ENCODE data around the gene IFNL3. TPM values are rescaled to one million over a fixed set of nuclear protein-coding genes. Genes with fewer than 3 reads are reported as not detected.

The IFNL3 gene
- total RNA-seq, 3 donors from 2014 or later = not detected

GRCh38 chr19:39238944-39239343, 5.9 kb downstream of the IFNL3 start:
- ATAC-seq (no peak), DNase-seq (no peak)
- H3K36me3 ChIP-seq (ENCODE audit: low read depth) = no peaks in the 10 kb centered on the region
- H3K4me1 ChIP-seq (ENCODE audit: low read depth) = no peaks in the 10 kb centered on the region
- H3K4me3 ChIP-seq = no peak overlapping the region
- TF ChIP-seq, protein P1, sequence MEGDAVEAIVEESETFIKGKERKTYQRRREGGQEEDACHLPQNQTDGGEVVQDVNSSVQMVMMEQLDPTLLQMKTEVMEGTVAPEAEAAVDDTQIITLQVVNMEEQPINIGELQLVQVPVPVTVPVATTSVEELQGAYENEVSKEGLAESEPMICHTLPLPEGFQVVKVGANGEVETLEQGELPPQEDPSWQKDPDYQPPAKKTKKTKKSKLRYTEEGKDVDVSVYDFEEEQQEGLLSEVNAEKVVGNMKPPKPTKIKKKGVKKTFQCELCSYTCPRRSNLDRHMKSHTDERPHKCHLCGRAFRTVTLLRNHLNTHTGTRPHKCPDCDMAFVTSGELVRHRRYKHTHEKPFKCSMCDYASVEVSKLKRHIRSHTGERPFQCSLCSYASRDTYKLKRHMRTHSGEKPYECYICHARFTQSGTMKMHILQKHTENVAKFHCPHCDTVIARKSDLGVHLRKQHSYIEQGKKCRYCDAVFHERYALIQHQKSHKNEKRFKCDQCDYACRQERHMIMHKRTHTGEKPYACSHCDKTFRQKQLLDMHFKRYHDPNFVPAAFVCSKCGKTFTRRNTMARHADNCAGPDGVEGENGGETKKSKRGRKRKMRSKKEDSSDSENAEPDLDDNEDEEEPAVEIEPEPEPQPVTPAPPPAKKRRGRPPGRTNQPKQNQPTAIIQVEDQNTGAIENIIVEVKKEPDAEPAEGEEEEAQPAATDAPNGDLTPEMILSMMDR (IDR thresholded peaks at IDR 0.05) = no peak
- no peaks in the 10 kb centered on the region for H3K9me3 ChIP-seq
- intact Hi-C loops (cut with DNase I, micrococcal nuclease) = no loop called here

DNA sequence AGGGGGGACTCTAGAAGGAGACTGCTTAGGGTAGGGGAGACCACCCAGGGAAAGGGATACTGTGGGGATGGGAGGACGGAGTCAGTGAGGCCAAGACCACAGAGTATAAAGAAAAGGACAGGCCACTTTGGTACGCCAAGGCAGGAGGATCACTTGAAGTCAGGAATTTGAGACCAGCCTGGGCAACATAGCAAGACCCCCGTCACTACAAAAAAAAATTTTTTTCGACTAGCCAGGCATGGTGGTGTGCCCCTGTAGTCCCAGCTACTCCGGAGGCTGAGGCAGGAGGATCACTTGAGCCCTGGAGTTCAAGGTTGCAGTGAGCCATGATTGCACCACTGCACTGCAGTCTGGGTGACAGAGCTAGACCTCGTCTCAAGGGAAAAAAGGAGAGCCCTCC, 6.6 kb downstream of the IFNL3 start:
- Histone ChIP-seq H3K36me3 (ENCODE audit: low read depth) (no peaks in the 10 kb centered on the region), H3K4me3 (no peak overlapping the region), H3K4me1 (ENCODE audit: low read depth) (no peaks in the 10 kb centered on the region), H3K9me3 (no peaks in the 10 kb centered on the region)
- ATAC-seq = no peak
- TF ChIP-seq, protein P1 (IDR thresholded peaks at IDR 0.05) = no peak
- intact Hi-C loops (cut with DNase I, micrococcal nuclease) = no loop called here
- DNase-seq = no peak

DNA sequence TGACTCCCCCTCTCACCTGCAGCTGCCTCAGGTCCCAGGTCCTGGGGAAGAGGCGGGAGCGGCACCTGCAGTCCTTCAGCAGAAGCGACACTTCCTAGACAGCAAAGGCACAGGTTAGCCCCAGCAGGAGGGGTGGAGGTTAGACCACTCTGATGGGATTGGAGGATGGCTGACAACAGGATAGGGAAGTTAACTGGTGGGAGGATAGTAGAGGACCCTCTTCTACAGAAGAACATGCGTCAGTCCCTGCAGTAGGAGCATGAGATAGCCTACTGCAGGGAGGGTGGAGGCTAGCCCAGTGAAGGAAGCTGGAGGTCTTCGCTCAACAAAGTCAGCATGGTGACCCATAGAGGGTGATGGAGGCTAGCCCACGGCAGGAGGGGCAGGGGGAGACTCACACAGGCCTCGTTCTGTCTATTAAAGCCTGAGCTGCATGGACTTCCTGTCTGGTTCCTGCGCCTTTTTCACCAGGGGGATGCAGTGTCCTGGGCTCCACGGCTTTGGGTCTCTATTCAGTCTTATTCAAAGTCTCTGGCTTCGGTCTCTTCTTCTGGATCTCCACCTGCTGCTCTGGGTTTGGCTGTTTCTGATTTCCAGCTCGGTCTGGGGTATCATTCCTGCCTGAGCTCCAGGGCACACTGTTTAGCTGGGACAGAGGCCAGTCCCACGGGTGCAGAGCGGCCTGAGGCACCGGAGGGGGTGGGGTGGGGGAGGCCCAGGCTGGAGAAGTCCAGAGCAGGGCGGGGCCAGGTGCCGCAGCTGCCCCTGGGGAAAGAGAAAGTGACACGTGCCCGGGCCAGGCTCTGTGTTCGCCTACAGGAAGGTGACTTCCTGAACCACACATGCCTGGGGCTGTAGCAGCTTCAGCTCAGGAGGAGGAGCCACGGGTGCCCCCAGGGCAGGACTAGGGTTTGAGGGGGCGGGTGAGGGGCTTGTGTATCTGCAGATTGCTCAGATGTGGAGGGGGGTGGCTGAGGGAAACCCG, 7.3 kb downstream of the IFNL3 start:
- H3K9me3 ChIP-seq = no peaks in the 10 kb centered on the region
- H3K36me3 ChIP-seq (ENCODE audit: low read depth) = no peaks in the 10 kb centered on the region
- DNase-seq = peak; percentile 63 to 85 (median 75)
- intact Hi-C loops (cut with DNase I, micrococcal nuclease) = no loop called here
- H3K4me3 ChIP-seq = no peak overlapping the region
- no peaks in the 10 kb centered on the region for H3K4me1 ChIP-seq (ENCODE audit: low read depth)
- TF ChIP-seq, protein P1 (IDR thresholded peaks at IDR 0.05) = no peak
- ATAC-seq = peak; percentile 97

GRCh38 chr19:39236527-39236926, 8.3 kb downstream of the IFNL3 start:
- intact Hi-C loops (cut with DNase I, micrococcal nuclease) = no loop called here
- ATAC-seq (peak; percentile 54), DNase-seq (peak; percentile 9 to 62 (median 43))
- no peak overlapping the region for H3K4me3 ChIP-seq
- H3K9me3 ChIP-seq = no peaks in the 10 kb centered on the region
- H3K36me3 ChIP-seq (ENCODE audit: low read depth) = no peaks in the 10 kb centered on the region
- TF ChIP-seq, protein P1 (IDR thresholded peaks at IDR 0.05) = no peak
- H3K4me1 ChIP-seq (ENCODE audit: low read depth) = no peaks in the 10 kb centered on the region

- TF ChIP-seq, protein P1 (IDR thresholded peaks at IDR 0.05) = no peak
- intact Hi-C loops (cut with DNase I, micrococcal nuclease) = no loop called here
- H3K36me3 ChIP-seq (ENCODE audit: low read depth) = no peaks in the 10 kb centered on the region
Measured at GRCh38 chr19:39232708-39233107, 12.1 kb downstream of the IFNL3 start.

More at GRCh38 chr19:39232708-39233107, 12.1 kb downstream of the IFNL3 start:
- no peak for DNase-seq
- no peak for ATAC-seq
- no peak overlapping the region for H3K4me3 ChIP-seq
- H3K4me1 ChIP-seq (ENCODE audit: low read depth) = no peaks in the 10 kb centered on the region
- no peaks in the 10 kb centered on the region for H3K9me3 ChIP-seq

Data from mucosa of descending colon (tissue), 3 donors.